GM13977 (cell line): ENCODE data around the gene TLR8.
A peak's percentile ranks its signal among the peaks of the same experiment; 100 is the strongest.

Experiments used
- DNase-seq: peaks from one replicate; pipeline ENCODE4 v3.0.0; 2012; ENCODE audit warnings: low spot score
- in situ Hi-C: fragments of 300-500 bp; cut with MboI; formaldehyde crosslinking; loops from one replicate; pipeline ENCODE4 v1.12.0; 2022; ENCODE audit warnings: low sequenced_read_pairs, low pct_unique_long_range_greater_than_20kb, mixed read lengths, inconsistent platforms; ENCODE audit not compliant: unreplicated experiment
- TF ChIP-seq, protein P1 (sequence below): IDR thresholded peaks from 2 replicates; pipeline ENCODE4 v1.5.1; 2012; ENCODE audit warnings: mild to moderate bottlenecking, control low read depth; ENCODE audit not compliant: insufficient read depth; ENCODE audit errors: extremely low read depth, missing control alignments

TLR8 gene

GRCh38 chrX:12887141-12887540, 19.3 kb upstream of the TLR8 start:
- in situ Hi-C loops, result no loop called here
- TF ChIP-seq, protein P1, sequence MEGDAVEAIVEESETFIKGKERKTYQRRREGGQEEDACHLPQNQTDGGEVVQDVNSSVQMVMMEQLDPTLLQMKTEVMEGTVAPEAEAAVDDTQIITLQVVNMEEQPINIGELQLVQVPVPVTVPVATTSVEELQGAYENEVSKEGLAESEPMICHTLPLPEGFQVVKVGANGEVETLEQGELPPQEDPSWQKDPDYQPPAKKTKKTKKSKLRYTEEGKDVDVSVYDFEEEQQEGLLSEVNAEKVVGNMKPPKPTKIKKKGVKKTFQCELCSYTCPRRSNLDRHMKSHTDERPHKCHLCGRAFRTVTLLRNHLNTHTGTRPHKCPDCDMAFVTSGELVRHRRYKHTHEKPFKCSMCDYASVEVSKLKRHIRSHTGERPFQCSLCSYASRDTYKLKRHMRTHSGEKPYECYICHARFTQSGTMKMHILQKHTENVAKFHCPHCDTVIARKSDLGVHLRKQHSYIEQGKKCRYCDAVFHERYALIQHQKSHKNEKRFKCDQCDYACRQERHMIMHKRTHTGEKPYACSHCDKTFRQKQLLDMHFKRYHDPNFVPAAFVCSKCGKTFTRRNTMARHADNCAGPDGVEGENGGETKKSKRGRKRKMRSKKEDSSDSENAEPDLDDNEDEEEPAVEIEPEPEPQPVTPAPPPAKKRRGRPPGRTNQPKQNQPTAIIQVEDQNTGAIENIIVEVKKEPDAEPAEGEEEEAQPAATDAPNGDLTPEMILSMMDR, result no peak
- no peak for DNase-seq

DNA sequence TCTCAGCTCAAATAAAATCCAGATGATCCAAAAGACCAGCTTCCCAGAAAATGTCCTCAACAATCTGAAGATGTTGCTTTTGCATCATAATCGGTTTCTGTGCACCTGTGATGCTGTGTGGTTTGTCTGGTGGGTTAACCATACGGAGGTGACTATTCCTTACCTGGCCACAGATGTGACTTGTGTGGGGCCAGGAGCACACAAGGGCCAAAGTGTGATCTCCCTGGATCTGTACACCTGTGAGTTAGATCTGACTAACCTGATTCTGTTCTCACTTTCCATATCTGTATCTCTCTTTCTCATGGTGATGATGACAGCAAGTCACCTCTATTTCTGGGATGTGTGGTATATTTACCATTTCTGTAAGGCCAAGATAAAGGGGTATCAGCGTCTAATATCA, 18.7 kb upstream of the TLR8 start:
- TF ChIP-seq, protein P1, result no peak
- in situ Hi-C loops, result no loop called here

DNA sequence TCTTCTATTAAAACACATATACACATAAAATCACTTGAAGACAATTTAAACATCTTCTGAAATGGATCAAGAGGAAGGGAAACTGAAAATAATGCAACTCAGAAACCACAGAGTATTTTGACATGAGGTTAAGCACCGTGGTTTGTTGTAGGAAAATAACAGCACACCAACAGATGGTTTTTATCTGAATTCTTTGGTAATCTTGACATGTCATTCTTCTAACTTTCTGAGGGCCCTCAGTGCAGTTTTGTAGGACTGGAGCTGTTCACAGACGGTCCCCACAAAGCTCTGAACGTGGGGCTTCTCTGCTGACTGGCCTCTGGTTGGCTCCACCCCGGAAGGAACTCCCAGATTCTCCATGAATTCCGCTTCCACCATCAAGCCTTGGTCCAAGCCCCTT, 16.0 kb upstream of the TLR8 start:
- in situ Hi-C loops, result loop anchor here (5.0 kb wide), 1 partner anchor 68 kb away; no protein-coding TSS in a partner anchor
- DNase-seq, result peak; percentile 53
- TF ChIP-seq, protein P1, result no peak

More for the DNA sequence above, 18.7 kb upstream of the TLR8 start:
- DNase-seq, result no peak

- in situ Hi-C loops, result loop anchor here (5.0 kb wide), 1 partner anchor 69 kb away; no protein-coding TSS in a partner anchor
- DNase-seq, result no peak
- TF ChIP-seq, protein P1, result no peak
Observed at GRCh38 chrX:12891171-12891570, 15.2 kb upstream of the TLR8 start.

GRCh38 chrX:12891915-12892506, 14.4 kb upstream of the TLR8 start:
- DNase-seq, result peak; percentile 30
- TF ChIP-seq, protein P1, result no peak
- in situ Hi-C loops, result loop anchor here (5.0 kb wide), 1 partner anchor 70 kb away; no protein-coding TSS in a partner anchor

- TF ChIP-seq, protein P1, result no peak
- DNase-seq, result no peak
- in situ Hi-C loops, result loop anchor here (5.0 kb wide), 1 partner anchor 70 kb away; no protein-coding TSS in a partner anchor
Observed at GRCh38 chrX:12892716-12893115, 13.7 kb upstream of the TLR8 start.
